ENCODE measurements around the gene L1CAM.

The L1CAM gene

DNA sequence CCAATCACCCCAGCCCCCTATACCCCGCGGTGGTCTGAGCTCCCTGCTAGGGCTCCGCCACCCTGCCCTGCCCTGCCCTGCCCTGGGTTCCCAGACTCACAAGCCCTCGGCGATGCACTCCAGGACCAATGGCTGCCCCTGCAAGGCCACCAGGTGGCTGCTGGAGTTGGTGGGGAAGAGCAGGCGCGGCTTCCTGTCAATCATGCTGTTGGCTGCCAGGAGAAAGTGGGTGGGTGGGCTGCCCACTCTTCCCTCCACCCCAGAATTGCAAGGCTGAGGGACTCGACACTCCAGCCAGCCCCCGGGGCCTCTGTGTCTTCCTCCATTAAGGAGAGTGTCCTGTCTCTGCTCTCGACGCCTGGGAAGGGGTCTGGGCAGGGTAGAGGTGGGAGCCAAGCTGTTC, 15.7 kb downstream of the L1CAM start:
- TF ChIP-seq GATA3 (IDR thresholded peaks at IDR 0.05; ENCODE audit: low read depth, low read length) (no peak), GATA2 (IDR thresholded peaks at IDR 0.05; ENCODE audit: low read depth, low read length) (no peak)

DNA sequence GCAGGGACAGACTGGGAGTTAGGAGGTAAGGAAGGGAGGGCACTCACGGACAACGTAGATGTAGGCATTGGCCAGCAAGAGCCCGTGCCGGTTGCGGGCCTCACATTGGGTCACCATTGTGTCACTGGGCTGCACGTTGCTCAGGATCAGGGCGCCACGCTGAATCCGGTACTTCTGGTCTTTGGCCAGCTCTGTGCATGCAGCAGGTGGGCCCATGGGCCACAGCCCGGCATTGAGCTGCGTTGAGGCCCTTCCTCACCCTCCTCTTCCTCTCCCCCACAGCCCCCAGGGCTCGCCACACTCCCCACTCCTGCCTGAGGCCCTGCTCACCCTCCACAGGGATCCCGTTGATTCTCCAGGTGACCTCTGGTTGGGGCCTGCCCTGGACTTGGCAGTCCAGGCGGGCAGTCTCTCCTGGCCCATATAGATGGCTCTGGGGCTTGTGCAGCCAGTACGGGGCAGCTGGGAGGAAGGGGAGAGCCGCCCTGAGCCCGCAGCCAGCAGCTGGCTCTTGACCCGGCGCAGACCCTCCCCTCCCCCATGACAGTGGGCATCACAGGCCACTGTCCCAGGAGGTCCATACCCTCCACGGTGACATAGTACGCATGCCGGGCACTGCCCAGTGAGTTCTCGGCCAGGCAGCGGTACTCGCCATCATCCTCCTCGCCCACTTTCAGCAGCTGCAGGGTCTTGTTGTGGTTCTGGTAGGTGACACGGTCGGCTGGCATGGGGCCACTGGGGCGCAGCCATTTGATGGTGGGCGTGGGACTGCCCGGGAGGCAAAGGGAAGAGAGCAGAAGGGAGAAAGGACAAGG, 16.3 kb downstream of the L1CAM start:
- TF ChIP-seq GATA3 (IDR thresholded peaks at IDR 0.05; ENCODE audit: low read depth, low read length), result no peak
- TF ChIP-seq GATA2 (IDR thresholded peaks at IDR 0.05; ENCODE audit: low read depth, low read length), result no peak

DNA sequence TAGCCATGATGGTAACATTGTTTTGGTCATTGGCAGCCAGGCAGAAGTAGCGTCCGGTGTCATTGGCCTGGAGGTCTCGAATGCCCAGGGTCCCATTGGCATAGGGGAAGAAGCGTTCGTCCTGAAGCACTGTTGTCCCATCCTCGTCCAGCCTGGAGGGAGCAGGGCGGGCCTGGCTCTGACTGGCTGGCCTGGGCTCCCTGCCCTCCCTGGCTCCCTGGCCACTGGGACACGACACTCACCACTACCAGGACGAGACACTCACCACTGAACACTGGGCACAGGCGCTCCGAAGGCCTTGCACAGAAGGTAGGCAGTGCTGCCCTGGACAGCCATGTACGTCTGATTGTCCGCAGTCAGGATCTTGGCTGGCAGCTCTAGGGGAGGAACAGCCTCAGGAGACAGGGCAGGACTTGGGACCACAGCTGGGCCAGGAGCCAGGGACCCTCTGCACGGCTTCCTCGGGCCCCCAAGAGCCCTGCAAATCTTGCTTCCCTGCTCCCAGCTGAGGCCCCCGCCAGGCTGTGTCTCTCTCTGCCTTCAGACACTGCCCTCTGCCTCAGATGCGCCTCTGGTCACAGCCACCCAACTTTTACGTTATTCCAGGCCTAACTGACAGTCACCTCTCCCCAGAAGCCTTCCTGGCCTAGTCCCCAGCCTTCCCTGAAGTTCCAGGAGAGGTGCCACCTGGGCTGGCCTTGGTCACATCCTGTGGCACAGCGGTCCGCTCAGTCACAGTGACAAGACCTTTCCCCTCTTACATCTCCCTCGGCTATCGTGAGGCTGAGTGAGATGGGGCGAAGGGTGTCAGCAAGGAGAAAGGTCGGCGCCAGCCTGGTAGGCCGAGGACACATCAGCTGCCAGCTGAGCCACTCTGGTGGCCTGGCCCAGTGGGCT, 17.1 kb downstream of the L1CAM start:
- TF ChIP-seq GATA3 (IDR thresholded peaks at IDR 0.05; ENCODE audit: low read depth, low read length) (no peak), GATA2 (IDR thresholded peaks at IDR 0.05; ENCODE audit: low read depth, low read length) (no peak)

DNA sequence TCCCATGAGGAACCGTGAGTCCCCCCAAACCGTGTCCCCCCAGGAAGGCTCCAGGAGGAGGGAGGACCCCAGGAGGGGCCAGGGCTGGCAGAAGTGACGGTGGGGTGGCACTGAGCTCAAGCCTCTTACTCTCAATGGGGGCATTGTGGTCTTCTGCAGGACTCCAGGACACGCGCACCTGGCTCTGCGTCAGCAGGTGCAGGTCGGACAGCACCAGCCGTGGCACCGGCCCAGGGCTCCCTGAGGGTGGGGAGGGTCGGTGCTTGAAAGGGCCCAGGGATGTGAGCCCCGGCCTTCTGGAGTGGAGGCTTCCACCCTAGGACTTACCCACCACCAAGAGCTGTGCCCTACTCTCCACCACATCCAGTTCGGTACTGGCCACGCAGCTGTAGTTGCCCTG, 18.3 kb downstream of the L1CAM start:
- no peak for TF ChIP-seq GATA3 (IDR thresholded peaks at IDR 0.05; ENCODE audit: low read depth, low read length)
- no peak for TF ChIP-seq GATA2 (IDR thresholded peaks at IDR 0.05; ENCODE audit: low read depth, low read length)

DNA sequence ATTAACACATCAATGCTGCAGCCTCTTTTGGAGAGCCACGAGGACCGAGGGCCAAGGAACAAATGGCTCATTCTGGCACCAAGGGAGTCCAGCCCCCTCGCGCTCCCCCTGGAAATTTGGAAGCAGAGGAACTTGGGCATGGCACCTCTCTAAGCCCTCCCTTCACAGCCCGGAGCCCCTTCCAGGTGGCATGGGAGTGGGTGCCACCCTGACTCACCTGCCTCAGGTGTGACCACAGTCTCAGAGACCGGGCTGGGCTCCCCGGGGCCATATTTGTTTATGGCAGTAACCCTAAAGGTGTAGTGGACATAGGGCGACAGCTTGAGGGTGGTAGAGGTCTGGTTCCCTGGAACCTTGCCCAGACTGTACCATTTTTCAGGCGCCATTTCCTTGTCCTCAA, 18.8 kb downstream of the L1CAM start:
- TF ChIP-seq GATA2 (IDR thresholded peaks at IDR 0.05; ENCODE audit: low read depth, low read length) (no peak), GATA3 (IDR thresholded peaks at IDR 0.05; ENCODE audit: low read depth, low read length) (no peak)

DNA sequence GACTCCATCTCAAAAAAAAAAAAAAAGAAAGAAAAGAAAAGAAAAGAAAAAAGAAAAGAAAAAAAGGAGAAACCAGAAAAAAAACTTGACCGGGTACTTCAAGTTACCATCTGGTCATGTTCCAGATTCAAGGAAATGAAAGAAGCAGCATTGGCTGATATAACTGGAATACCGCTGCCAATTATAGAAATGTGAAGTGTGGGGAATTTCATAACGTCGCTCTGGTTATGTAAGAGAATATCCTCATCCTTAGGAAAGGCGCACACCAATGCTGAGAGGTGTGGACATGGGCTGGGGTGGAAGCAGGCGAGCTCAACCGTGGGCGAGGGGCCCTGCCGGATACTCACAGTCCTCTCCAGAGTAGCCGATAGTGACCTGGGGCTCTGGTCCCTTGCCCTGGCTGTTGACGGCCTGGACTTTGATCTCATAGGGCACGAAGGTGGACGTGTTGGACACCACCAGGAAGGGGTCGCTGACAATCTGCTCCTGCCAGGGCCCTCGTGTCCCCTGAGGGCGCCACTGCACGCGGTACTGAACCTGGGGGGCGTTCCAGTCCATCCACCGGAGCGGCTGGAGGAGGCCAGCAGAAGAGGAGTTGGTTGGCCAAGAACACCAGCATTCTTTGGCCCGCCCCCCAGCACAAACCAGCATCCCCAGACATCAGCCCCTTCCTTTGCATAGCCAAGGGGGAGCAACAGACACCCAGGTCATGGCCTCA, 19.5 kb downstream of the L1CAM start:
- TF ChIP-seq GATA3 (IDR thresholded peaks at IDR 0.05; ENCODE audit: low read depth, low read length) (no peak), GATA2 (IDR thresholded peaks at IDR 0.05; ENCODE audit: low read depth, low read length) (no peak)

DNA sequence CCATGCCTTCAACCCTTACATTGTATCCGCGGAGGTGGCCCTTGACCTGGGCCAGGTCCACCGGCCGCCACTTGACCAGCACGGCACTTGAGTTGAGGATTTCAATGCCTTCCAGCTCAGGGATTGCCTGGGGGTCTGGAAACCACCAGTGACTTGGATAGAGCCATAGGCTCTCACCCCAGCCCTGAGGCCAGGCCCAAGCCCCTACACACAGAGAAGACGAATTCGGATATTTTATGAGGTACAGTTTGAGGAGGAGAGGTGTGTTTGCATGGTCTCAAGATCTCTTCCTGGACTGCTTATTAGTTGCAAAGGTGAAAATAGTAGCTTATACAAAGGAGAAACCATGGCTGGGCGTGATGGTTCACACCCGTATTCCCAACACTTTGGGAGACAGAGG, 20.3 kb downstream of the L1CAM start:
- TF ChIP-seq GATA2 (IDR thresholded peaks at IDR 0.05; ENCODE audit: low read depth, low read length) (no peak), GATA3 (IDR thresholded peaks at IDR 0.05; ENCODE audit: low read depth, low read length) (no peak)

DNA sequence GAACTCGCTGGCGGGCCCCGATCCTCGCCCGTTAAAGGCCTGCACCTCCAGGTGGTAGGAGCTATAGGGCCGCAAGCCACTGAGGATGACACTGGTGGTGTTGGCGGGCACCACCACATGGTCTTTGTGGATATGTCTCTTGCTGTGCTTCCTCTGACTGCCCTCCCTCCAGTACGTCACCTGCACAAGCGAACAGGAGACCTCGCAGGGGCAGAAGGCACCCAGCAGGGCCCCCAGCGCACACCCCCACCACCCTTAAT, 20.7 kb downstream of the L1CAM start:
- TF ChIP-seq GATA2 (IDR thresholded peaks at IDR 0.05; ENCODE audit: low read depth, low read length) (no peak), GATA3 (IDR thresholded peaks at IDR 0.05; ENCODE audit: low read depth, low read length) (no peak)

DNA sequence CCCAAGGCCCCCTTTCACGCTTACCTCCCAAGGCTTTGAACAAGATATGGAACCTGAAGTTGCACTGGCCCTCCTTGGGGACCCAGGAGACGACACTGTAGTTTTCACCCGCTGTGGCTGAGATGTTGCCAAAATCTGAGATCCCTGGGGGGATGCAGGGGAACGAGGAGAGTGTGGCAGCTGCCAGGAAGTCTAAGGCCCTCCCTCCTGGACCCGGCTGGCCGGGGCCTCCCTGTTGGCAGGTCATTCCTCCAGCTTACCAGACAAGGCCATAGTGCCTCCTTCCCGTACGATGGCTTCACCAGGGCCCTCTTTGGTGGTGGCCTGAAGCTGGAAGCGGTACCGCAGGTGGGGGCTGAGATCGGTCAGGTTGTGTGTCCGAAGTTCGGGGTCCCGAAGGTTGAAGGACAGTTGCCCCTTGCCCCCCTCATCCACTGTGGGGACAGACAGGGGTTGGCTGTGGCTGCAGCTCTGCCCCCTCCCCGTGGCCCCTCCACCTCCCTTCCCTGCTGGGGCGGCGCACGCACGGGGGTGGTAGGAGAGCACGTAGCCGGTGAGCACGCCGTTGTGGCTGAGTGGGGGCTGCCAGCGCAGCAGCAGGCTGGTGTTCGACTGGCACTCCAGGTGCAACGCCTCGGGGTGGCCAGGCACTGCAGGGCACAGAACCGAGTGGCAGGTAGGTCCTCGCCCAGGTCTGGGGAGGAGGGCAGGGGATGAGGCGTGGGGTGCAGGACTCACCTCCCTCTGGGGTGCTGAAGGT, 21.2 kb downstream of the L1CAM start:
- TF ChIP-seq GATA3 (IDR thresholded peaks at IDR 0.05; ENCODE audit: low read depth, low read length) (no peak), GATA2 (IDR thresholded peaks at IDR 0.05; ENCODE audit: low read depth, low read length) (no peak)

DNA sequence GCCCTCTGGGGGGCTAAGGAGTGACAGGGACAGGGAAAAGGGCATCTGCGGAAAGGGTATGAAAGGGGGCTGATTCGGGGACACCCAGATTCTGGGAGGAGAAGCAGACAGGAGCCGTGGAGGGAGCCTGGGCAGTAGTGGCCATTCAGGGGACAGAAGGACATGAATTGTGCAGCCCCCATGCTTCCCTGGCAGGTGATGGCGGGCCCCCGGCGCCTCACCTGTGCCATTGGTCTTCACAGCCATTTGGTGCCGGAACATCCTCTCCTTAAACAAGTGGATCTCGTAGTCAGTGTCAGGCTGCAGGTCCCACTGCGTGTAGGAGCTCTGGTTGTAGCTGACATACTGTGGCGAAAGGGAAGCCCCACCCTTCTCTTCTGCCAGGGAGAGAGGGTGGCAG, 21.9 kb downstream of the L1CAM start:
- TF ChIP-seq GATA3 (IDR thresholded peaks at IDR 0.05; ENCODE audit: low read depth, low read length), result no peak

DNA sequence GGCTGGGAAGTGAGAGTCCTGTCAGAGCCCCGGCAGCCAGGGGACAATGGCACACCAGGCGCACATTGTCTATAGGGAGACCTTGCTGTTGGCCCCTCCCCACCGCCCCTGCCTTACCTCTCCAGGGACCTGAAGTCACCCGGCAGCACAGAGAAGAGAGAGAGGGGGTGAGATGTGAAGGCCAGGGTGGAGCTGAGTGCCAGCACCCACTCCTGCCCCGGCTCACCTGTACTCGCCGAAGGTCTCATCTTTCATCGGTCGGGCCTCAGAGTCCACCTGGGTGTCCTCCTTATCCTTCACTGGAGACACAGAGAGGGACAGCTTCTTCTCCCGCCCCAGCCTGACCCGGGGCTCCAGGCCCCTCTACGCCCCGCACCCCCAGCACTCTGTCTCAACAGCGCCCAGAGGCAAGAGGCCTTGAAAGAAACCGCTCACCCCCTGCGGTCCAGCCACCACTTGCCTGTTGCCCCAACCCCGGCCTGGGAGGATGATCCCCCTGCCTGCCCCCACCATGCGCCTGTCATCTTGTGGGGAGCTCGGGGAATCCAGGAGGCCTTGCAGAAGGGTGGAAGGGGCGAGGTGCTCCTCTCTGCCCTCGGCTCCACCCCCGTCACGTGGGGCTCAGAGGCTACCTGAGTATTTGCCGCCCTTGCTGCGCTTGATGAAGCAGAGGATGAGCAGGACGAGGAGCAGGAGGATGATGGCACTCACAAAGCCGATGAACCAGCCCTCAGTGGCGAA, 22.6 kb downstream of the L1CAM start:
- TF ChIP-seq GATA2 (IDR thresholded peaks at IDR 0.05; ENCODE audit: low read depth, low read length) (no peak), GATA3 (IDR thresholded peaks at IDR 0.05; ENCODE audit: low read depth, low read length) (no peak)

DNA sequence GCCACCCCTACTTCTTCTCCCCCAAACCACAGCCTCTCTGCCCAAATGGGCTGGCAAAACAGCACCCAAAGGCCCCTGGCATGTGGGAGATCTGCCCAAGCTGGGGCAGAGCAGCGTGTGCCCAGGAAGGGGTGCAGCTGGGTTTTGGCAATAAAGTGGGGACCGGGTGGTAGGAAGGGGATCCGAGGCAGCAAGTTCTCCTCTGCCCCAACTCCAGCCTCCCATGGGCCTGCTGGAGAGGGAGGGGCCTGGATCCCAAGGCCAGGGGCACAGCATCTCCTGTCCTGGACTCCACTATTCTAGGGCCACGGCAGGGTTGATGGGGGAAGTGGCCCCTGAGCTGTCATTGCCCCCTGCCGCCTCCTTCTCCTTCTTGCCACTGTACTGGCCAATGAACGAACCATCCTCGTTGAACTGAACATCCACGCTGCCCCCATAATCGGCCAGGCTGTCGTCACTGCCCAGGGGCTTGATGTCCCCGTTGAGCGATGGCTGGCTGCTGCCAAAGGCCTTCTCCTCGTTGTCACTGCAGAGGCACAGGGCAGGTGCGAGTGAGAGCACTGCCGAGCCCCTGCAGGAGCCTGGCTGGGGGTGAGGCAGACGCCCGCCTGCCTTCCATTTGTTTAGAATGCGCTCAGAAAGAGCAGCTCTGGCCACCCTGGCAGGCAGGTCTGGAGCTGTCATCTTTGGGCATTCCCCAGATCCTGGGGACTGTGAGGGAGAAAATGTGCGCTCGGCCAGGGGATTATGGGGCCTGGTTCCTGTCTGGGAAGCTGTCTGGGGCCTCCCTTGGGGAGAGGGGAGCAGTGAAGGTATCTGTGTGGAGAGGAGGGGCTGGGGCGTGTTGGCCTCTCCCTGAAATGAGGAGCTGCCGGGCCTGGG, 23.4 kb downstream of the L1CAM start:
- TF ChIP-seq GATA3 (IDR thresholded peaks at IDR 0.05; ENCODE audit: low read depth, low read length), result no peak
- no peak for TF ChIP-seq GATA2 (IDR thresholded peaks at IDR 0.05; ENCODE audit: low read depth, low read length)

Measured in SH-SY5Y (cell line).